ENCODE measurements around the gene ATP2B2.

ATP2B2 gene

GRCh38 chr3:10485380-10485779, 20.0 kb downstream of the ATP2B2 start:
- no peak for ATAC-seq (ENCODE audit: low read depth)
- H3K27ac Mint-ChIP-seq: no peak overlapping the region
- no peaks in the 10 kb centered on the region for H3K4me1 Mint-ChIP-seq

GRCh38 chr3:10484709-10485108, 20.7 kb downstream of the ATP2B2 start:
- H3K4me3 Mint-ChIP-seq: no peak overlapping the region
- H3K36me3 Mint-ChIP-seq: no peaks in the 10 kb centered on the region
- ATAC-seq (ENCODE audit: low read depth): no peak

More at GRCh38 chr3:10485380-10485779, 20.0 kb downstream of the ATP2B2 start:
- Mint-ChIP-seq H3K9me3 (peaks cover 1% of the 10 kb centered on the region), H3K27me3 (peaks cover 3% of the 10 kb centered on the region), H3K4me3 (no peak overlapping the region), H3K36me3 (no peaks in the 10 kb centered on the region)
- DNase-seq (ENCODE audit: low spot score in 2 of 2): no peak

GRCh38 chr3:10483686-10484345, 21.6 kb downstream of the ATP2B2 start:
- H3K27me3 Mint-ChIP-seq: no peaks in the 10 kb centered on the region
- no peak overlapping the region for H3K4me3 Mint-ChIP-seq
- no peak for ATAC-seq (ENCODE audit: low read depth)
- H3K9me3 Mint-ChIP-seq: peaks cover 7% of the 10 kb centered on the region
- H3K36me3 Mint-ChIP-seq: peaks cover 3% of the 10 kb centered on the region
- no peaks in the 10 kb centered on the region for H3K4me1 Mint-ChIP-seq
- no peak overlapping the region for H3K27ac Mint-ChIP-seq
- DNase-seq (ENCODE audit: low spot score in 2 of 2): no peak

More at GRCh38 chr3:10484709-10485108, 20.7 kb downstream of the ATP2B2 start:
- H3K27ac Mint-ChIP-seq: no peak overlapping the region
- peaks cover 3% of the 10 kb centered on the region for H3K27me3 Mint-ChIP-seq
- no peak for DNase-seq (ENCODE audit: low spot score in 2 of 2)
- no peaks in the 10 kb centered on the region for H3K4me1 Mint-ChIP-seq
- H3K9me3 Mint-ChIP-seq: peaks cover 1% of the 10 kb centered on the region

GRCh38 chr3:10483364-10483675, 22.1 kb downstream of the ATP2B2 start:
- DNase-seq (ENCODE audit: low spot score in 2 of 2) (no peak), ATAC-seq (ENCODE audit: low read depth) (no peak)
- H3K4me1 Mint-ChIP-seq: no peaks in the 10 kb centered on the region
- no peaks in the 10 kb centered on the region for H3K27me3 Mint-ChIP-seq
- H3K27ac Mint-ChIP-seq: no peak overlapping the region
- H3K9me3 Mint-ChIP-seq: peaks cover 10% of the 10 kb centered on the region
- H3K36me3 Mint-ChIP-seq: peaks cover 8% of the 10 kb centered on the region
- H3K4me3 Mint-ChIP-seq: no peak overlapping the region

DNA sequence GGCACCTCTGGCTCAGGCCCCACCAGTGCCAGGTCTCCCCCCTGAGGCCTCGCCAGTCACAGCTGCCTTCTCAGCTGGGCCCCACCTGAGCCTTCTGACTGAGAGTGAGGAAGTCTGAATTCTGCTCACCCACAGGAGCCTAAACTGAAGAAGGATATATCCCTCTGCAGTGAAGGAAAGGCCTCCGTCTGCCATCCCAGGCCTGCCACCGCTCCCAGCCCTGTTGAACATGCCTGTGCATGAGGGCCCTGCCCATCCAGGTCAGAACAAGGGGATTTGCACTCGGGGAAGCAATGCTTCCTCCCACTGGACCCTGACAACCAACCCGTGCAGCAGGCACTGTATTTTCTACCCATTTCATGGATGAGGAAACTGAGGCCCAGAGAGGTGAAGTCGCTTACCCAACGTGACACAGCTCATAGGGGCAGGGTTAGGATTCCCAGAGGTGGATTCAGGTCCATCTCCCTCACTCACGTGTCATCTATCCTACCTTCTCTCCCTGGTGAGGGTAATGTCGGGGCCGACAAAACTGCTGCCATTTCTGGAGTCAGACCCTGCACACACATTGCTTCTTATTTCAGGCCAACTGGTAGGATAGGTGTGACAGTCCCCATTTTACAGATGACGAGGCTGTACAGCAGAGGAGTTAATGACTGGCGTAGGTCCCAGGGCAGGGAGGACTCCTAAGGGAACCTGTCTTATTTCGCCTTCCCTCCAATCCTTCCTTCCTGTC, 22.6 kb downstream of the ATP2B2 start:
- H3K4me1 Mint-ChIP-seq: no peaks in the 10 kb centered on the region
- no peak overlapping the region for H3K4me3 Mint-ChIP-seq
- H3K36me3 Mint-ChIP-seq: peaks cover 8% of the 10 kb centered on the region
- H3K27me3 Mint-ChIP-seq: no peaks in the 10 kb centered on the region
- ATAC-seq (ENCODE audit: low read depth): no peak
- peaks cover 12% of the 10 kb centered on the region for H3K9me3 Mint-ChIP-seq
- DNase-seq (ENCODE audit: low spot score in 2 of 2): no peak
- no peak overlapping the region for H3K27ac Mint-ChIP-seq

DNA sequence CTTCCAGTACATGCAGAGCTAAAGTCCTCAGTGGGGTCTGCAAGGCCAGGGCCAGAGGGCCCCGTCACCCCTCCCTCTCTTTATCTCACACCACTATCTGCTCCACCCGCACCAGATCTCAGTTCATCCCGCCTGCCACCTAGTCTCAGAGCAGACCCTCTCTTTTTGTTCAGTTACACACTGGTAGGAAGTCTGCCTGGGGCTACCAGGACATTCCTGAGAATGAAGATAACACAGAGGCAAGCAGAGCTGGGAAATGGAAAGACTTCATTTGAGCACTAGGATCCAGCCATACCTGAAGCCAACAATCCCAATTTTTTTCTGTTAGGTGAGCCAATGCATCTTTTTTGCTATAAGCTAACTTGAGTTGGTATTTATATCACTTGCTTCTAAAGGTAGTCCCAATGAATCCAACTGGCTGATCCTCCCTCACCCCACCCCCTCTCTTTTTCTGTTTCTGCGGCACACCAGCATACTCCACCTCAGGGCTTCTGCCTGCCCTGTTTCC, 24.5 kb downstream of the ATP2B2 start:
- Mint-ChIP-seq H3K4me1 (no peaks in the 10 kb centered on the region), H3K9me3 (peaks cover 13% of the 10 kb centered on the region), H3K36me3 (peaks cover 8% of the 10 kb centered on the region), H3K27me3 (peaks cover 3% of the 10 kb centered on the region), H3K27ac (no peak overlapping the region), H3K4me3 (no peak overlapping the region)
- no peak for DNase-seq (ENCODE audit: low spot score in 2 of 2)
- no peak for ATAC-seq (ENCODE audit: low read depth)

DNA sequence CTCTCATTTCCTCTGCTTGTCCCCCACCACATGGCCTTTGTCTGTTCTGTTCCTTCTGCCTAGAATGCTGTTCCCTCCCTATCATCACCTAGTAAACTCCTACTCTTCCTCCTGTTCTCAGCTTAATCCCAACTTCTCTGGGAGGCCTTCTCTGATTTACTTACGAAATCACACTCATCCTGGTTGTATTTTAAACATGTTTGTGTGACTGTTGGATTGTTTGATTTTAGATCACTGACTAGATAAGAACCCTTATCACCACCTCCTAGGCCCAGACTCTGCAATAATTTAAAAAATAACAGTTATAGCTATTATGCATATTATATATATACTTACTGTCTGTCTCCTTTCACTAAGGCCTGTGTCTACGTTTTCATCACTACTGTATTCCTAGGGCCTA, 26.1 kb downstream of the ATP2B2 start:
- DNase-seq (ENCODE audit: low spot score in 2 of 2) (no peak), ATAC-seq (ENCODE audit: low read depth) (no peak)
- peaks cover 8% of the 10 kb centered on the region for H3K36me3 Mint-ChIP-seq
- H3K4me3 Mint-ChIP-seq: no peak overlapping the region
- peak overlapping the region; percentile 75 for H3K27ac Mint-ChIP-seq
- peaks cover 3% of the 10 kb centered on the region for H3K27me3 Mint-ChIP-seq
- H3K4me1 Mint-ChIP-seq: peaks cover 5% of the 10 kb centered on the region
- peaks cover 13% of the 10 kb centered on the region for H3K9me3 Mint-ChIP-seq

- H3K4me3 Mint-ChIP-seq: no peak overlapping the region
- ATAC-seq (ENCODE audit: low read depth): no peak
- H3K4me1 Mint-ChIP-seq: peaks cover 10% of the 10 kb centered on the region
Observed at GRCh38 chr3:10475983-10476382, 29.4 kb downstream of the ATP2B2 start.

DNA sequence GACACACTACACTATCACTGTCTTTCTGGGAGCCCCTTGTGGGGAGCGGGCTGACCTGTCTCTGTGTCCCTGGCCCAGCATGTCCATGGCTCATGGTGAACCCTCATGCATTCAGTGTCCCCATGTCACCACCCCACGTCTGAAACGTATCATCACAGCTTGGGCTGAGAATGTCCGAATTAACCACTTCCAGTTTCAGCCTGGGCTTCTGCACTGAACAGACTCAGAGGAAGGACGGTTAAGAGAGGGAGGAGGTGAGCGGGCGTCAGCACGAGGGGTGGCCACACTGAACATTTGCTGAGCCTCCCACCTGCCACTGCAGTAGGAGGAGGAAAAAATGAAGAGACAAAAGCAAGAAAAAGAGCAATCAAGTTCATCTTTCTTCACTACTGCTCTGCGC, 30.5 kb downstream of the ATP2B2 start:
- Mint-ChIP-seq H3K27me3 (peaks cover 13% of the 10 kb centered on the region), H3K9me3 (peaks cover 13% of the 10 kb centered on the region), H3K4me3 (no peak overlapping the region), H3K36me3 (peaks cover 8% of the 10 kb centered on the region), H3K27ac (no peak overlapping the region), H3K4me1 (peaks cover 11% of the 10 kb centered on the region)
- no peak for DNase-seq (ENCODE audit: low spot score in 2 of 2)
- ATAC-seq (ENCODE audit: low read depth): no peak

More at GRCh38 chr3:10475983-10476382, 29.4 kb downstream of the ATP2B2 start:
- H3K36me3 Mint-ChIP-seq: peaks cover 8% of the 10 kb centered on the region
- H3K27ac Mint-ChIP-seq: no peak overlapping the region
- H3K9me3 Mint-ChIP-seq: peaks cover 13% of the 10 kb centered on the region
- H3K27me3 Mint-ChIP-seq: peaks cover 13% of the 10 kb centered on the region
- DNase-seq (ENCODE audit: low spot score in 2 of 2): no peak

GRCh38 chr3:10474275-10474646, 31.1 kb downstream of the ATP2B2 start:
- Mint-ChIP-seq H3K4me1 (peaks cover 11% of the 10 kb centered on the region), H3K36me3 (peaks cover 8% of the 10 kb centered on the region), H3K9me3 (peaks cover 12% of the 10 kb centered on the region), H3K27me3 (peaks cover 14% of the 10 kb centered on the region), H3K27ac (no peak overlapping the region), H3K4me3 (no peak overlapping the region)
- ATAC-seq (ENCODE audit: low read depth): no peak
- DNase-seq (ENCODE audit: low spot score in 2 of 2): no peak

- H3K27me3 Mint-ChIP-seq: peaks cover 15% of the 10 kb centered on the region
- H3K4me3 Mint-ChIP-seq: no peak overlapping the region
- peaks cover 4% of the 10 kb centered on the region for H3K36me3 Mint-ChIP-seq
- no peak overlapping the region for H3K27ac Mint-ChIP-seq
- DNase-seq (ENCODE audit: low spot score in 2 of 2): no peak
- peaks cover 11% of the 10 kb centered on the region for H3K4me1 Mint-ChIP-seq
- ATAC-seq (ENCODE audit: low read depth): no peak
- peaks cover 7% of the 10 kb centered on the region for H3K9me3 Mint-ChIP-seq
Observed at GRCh38 chr3:10473581-10474274, 31.7 kb downstream of the ATP2B2 start.

DNA sequence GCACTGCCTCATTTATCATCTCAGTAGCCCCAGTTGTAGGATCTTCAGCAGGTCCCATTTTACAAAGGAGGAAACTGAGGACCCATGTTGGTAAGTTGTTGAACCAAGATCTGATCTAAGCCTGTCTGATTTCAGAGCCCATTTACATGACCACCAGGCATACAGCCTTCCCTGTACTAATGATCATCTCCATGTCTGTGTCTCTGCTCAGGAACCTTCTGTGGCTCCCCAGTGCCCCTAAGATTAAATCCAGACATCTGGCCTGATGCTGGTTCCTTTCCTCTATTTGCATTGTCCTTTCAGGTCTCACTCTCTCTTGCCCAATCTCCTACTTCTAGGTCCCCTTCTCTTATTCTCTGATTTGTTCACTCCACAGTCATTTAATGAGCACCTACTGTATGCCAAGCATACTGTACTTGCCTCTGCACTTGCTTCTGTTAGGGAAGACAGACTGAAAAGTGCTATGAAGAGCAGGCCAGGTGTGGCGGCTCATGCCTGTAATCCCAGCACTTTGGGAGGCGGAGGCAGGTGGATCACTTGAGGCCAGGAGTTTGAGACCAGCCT, 32.4 kb downstream of the ATP2B2 start:
- ATAC-seq (ENCODE audit: low read depth): no peak
- Mint-ChIP-seq H3K9me3 (peaks cover 1% of the 10 kb centered on the region), H3K36me3 (no peaks in the 10 kb centered on the region), H3K27ac (no peak overlapping the region), H3K4me1 (peaks cover 11% of the 10 kb centered on the region), H3K27me3 (peaks cover 19% of the 10 kb centered on the region), H3K4me3 (no peak overlapping the region)
- no peak for DNase-seq (ENCODE audit: low spot score in 2 of 2)

GRCh38 chr3:10471054-10471688, 34.2 kb downstream of the ATP2B2 start:
- Mint-ChIP-seq H3K4me3 (no peak overlapping the region), H3K36me3 (no peaks in the 10 kb centered on the region), H3K27me3 (peaks cover 17% of the 10 kb centered on the region), H3K4me1 (peaks cover 11% of the 10 kb centered on the region), H3K9me3 (no peaks in the 10 kb centered on the region), H3K27ac (peak overlapping the region; percentile 19)
- ATAC-seq (ENCODE audit: low read depth): no peak
- DNase-seq (ENCODE audit: low spot score in 2 of 2): no peak

Measured in memory B cell (primary cell).